K562 (cell line): ENCODE measurements around the gene ANK2. TPM values are rescaled to one million over a fixed set of nuclear protein-coding genes. Genes with fewer than 3 reads are reported as not detected.

Source experiments
- ATAC-seq: fragments of 200-7000 bp; cut with Tn5 transposase; 3 replicates; pipeline ENCODE4 v1.9.1; 2020; ENCODE audit warnings: moderate library complexity
- BruUV-seq: library from RNA; stranded (reverse); fragments of 400-500 nt; replicated peaks from 2 replicates; lab custom pipeline; 2021; lab: Mats Ljungman, UMichigan
- CTCF ChIA-PET: fragments of 300-600 bp; formaldehyde crosslinking; extraction: SDS; loops from one replicate; lab custom pipeline; 2021; ENCODE audit warnings: low intra/inter-chr PET ratio; lab: Yijun Ruan, JAX
- POLR2A ChIA-PET: fragments of 300-600, 350-650 bp; sonication (Branson Sonifier 250); formaldehyde crosslinking; extraction: SDS; loops from one replicate; lab custom pipeline; 2021; ENCODE audit warnings: antibody characterized with exemption, inconsistent platforms; lab: Yijun Ruan, JAX
- DNase-seq, 4 experiments: peaks; one replicate each; pipeline versions ENCODE4 v3.0.0 to v3.0.0-alpha.2; 2011 to 2018; ENCODE audit warnings: low spot score in 3 of 4, mixed read lengths in 3 of 4; ENCODE audit errors: extremely low read depth in 1 of 4
- FAIRE-seq: peaks from 2 replicates; lab custom pipeline; 2011; peaks lifted over from hg19 to GRCh38; lab: Jason Lieb, UNC
- H2AFZ ChIP-seq: 2 replicates; pipeline ENCODE4 v1.6.0; 2011; ENCODE audit warnings: low read depth, low read length, control low read depth, inconsistent platforms
- H3K27ac ChIP-seq: fragments of 200-600 bp; 3 replicates; pipeline ENCODE4 v1.8.0; 2011; ENCODE audit warnings: low read depth, mild to moderate bottlenecking, control low read depth, inconsistent platforms, low read length, moderate library complexity, mixed read lengths; ENCODE audit errors: extremely low read depth
- H3K27me3 ChIP-seq, 2 experiments: fragments of 300-600 bp in 1 of 2; 2 replicates in 1 of 2; 3 replicates in 1 of 2; pipeline versions ENCODE4 v1.6.0 to v1.8.0; 2011; ENCODE audit warnings: inconsistent platforms in 2 of 2, low read length in 2 of 2, mild to moderate bottlenecking in 1 of 2, mixed read lengths in 1 of 2, moderate library complexity in 1 of 2; ENCODE audit not compliant: control insufficient read depth in 2 of 2, insufficient read depth in 2 of 2
- H3K36me3 ChIP-seq: fragments of 300-600 bp; 3 replicates; pipeline ENCODE4 v1.8.0; 2011; ENCODE audit warnings: mild to moderate bottlenecking, low read length, inconsistent platforms; ENCODE audit not compliant: control insufficient read depth, insufficient read depth
- H3K4me1 ChIP-seq, 2 experiments: fragments of 200-600 bp in 1 of 2; replicated peaks in 1 of 2; 2 replicates in 1 of 2; 3 replicates in 1 of 2; pipeline versions ENCODE4 v1.5.1 to v1.8.0; 2011; ENCODE audit warnings: inconsistent platforms in 2 of 2, low read length in 2 of 2, mild to moderate bottlenecking in 1 of 2, mixed read lengths in 1 of 2, moderate library complexity in 1 of 2; ENCODE audit not compliant: control insufficient read depth in 2 of 2, insufficient read depth in 2 of 2
- H3K4me2 ChIP-seq: 2 replicates; pipeline ENCODE4 v1.6.1; 2011; ENCODE audit warnings: low read length, control low read depth, inconsistent platforms, mixed read lengths; ENCODE audit not compliant: insufficient read depth
- H3K4me3 ChIP-seq: fragments of 200-600 bp; sonication (generic), shearing (Covaris generic); 2 replicates; pipeline ENCODE4 v1.5.1; 2016; ENCODE audit warnings: control low read depth, inconsistent platforms
- H3K79me2 ChIP-seq: fragments of 200-600 bp; 3 replicates; pipeline ENCODE4 v1.8.0; 2011; ENCODE audit warnings: low read length, inconsistent platforms; ENCODE audit not compliant: control insufficient read depth, insufficient read depth
- H3K9ac ChIP-seq, 2 experiments: 2 replicates each; pipeline versions ENCODE4 v1.6.0 to v1.6.1; 2011; ENCODE audit warnings: low read depth in 2 of 2, low read length in 2 of 2, control low read depth in 1 of 2, inconsistent platforms in 1 of 2, mild to moderate bottlenecking in 1 of 2, mixed read lengths in 1 of 2; ENCODE audit not compliant: insufficient read depth in 1 of 2
- H3K9me1 ChIP-seq: one replicate; pipeline ENCODE4 v1.6.0; 2011; ENCODE audit warnings: inconsistent platforms, mild to moderate bottlenecking, low read length, moderate library complexity; ENCODE audit not compliant: control insufficient read depth, insufficient read depth
- H3K9me3 ChIP-seq: replicated peaks from 2 replicates; pipeline ENCODE4 v1.5.1; 2011; ENCODE audit warnings: low read depth, low read length, inconsistent platforms; ENCODE audit not compliant: control insufficient read depth, insufficient read depth
- H4K20me1 ChIP-seq: replicated peaks from 2 replicates; pipeline ENCODE4 v1.6.1; 2011; ENCODE audit warnings: low read length, inconsistent platforms, mixed read lengths; ENCODE audit not compliant: control insufficient read depth, insufficient read depth
- FOXK2 ChIP-seq, 2 experiments: fragments of 450-650 bp; IDR thresholded peaks in 1 of 2; conservative IDR thresholded peaks in 1 of 2; 2 replicates each; pipeline ENCODE4 v1.6.1; 2016; ENCODE audit warnings: low read depth in 2 of 2, mild to moderate bottlenecking in 1 of 2
- HLTF ChIP-seq: fragments of 450-650 bp; IDR thresholded peaks from 2 replicates; pipeline ENCODE4 v1.6.1; 2016
- HSF4 ChIP-seq: fragments of 250-450 bp; sonication (Bioruptor Pico); IDR thresholded peaks from 2 replicates; pipeline ENCODE4 v2.1.2; 2022; ENCODE audit warnings: mild to moderate bottlenecking, moderate library complexity, borderline replicate concordance
- NCOA2 ChIP-seq, 2 experiments: fragments of 450-650 bp; IDR thresholded peaks; 2 replicates each; pipeline ENCODE4 v1.6.1; 2018; ENCODE audit warnings: mild to moderate bottlenecking in 2 of 2, moderate library complexity in 1 of 2; ENCODE audit not compliant: partially characterized antibody in 2 of 2
- NFIX ChIP-seq: fragments of 250-450 bp; sonication (Bioruptor Pico); IDR thresholded peaks from 2 replicates; pipeline ENCODE4 v1.4.0; 2020; ENCODE audit warnings: low read depth, mild to moderate bottlenecking, moderate library complexity
- SRSF1 ChIP-seq: fragments of 200-400 bp; formaldehyde crosslinking; IDR thresholded peaks from 2 replicates; pipeline ENCODE4 v1.6.1; 2017; ENCODE audit warnings: mild to moderate bottlenecking, low read depth, low read length, moderate library complexity
- ZFP36 ChIP-seq: fragments of 150-350 bp; IDR thresholded peaks from 2 replicates; pipeline ENCODE4 v1.6.1; 2018; ENCODE audit warnings: low read length, low read depth; ENCODE audit not compliant: partially characterized antibody
- ZNF318 ChIP-seq, 2 experiments: fragments of 450-650 bp; IDR thresholded peaks; 2 replicates each; pipeline ENCODE4 v1.6.1; 2016; ENCODE audit warnings: mild to moderate bottlenecking in 2 of 2, borderline replicate concordance in 1 of 2, low read depth in 1 of 2, moderate library complexity in 1 of 2
- ZNF707 ChIP-seq: fragments of 250-450 bp; sonication (Bioruptor Pico); conservative IDR thresholded peaks from 2 replicates; pipeline ENCODE4 v1.8.0; 2022; ENCODE audit warnings: inconsistent platforms, mild to moderate bottlenecking, moderate library complexity
- ZNF766 ChIP-seq: fragments of 200-800 bp; sonication (Bioruptor generic); conservative IDR thresholded peaks from 2 replicates; pipeline ENCODE4 v1.6.1; 2016; ENCODE audit warnings: missing genetic modification characterization, missing compliant biosample characterization
- ZZZ3 ChIP-seq: fragments of 450-650 bp; IDR thresholded peaks from 2 replicates; pipeline ENCODE4 v1.6.1; 2016; ENCODE audit warnings: antibody characterized with exemption, mild to moderate bottlenecking, moderate library complexity
- WGBS: fragments of 100-300 bp; shearing (Covaris generic); methylation state at CpG from one replicate; pipeline ENCODE4 v1.1.6; 2016; ENCODE audit warnings: low coverage, mixed read lengths; ENCODE audit not compliant: insufficient coverage; ENCODE audit errors: missing lambda C conversion rate; 5-methylcytosine and 5-hydroxymethylcytosine counted together
- in situ Hi-C: fragments of 300-500 bp; cut with MboI; formaldehyde crosslinking; loops from 4 replicates; pipeline ENCODE4 v1.15.0; 2018; ENCODE audit warnings: inconsistent platforms, mixed read lengths
- intact Hi-C: fragments of 100-400 bp; cut with micrococcal nuclease; formaldehyde crosslinking; loops from 2 replicates; pipeline ENCODE4 v1.14.2; 2022
- polyA plus RNA-seq, 8 experiments: library from polyadenylated mRNA; depleted of rRNA in 4 of 8; stranded (reverse) in 5 of 8; unstranded in 3 of 8; fragments of >200 nt; fragmentation: Nextera tagmentation in 2 of 8; fragmentation: Illumina TruSeq in 1 of 8; extraction: Ambion mirVana in 2 of 8; extraction: Trizol in 1 of 8; gene quantifications; 2 replicates each; pipeline versions ENCODE4 v1.2.1 to v1.2.3, GENCODE V29; 2011 to 2014; ENCODE audit warnings: inconsistent platforms in 1 of 8, missing spikeins in 1 of 8
- total RNA-seq, 7 experiments: library from RNA; depleted of rRNA in 6 of 7; stranded (reverse); fragments of >200 nt in 6 of 7; fragmentation: Illumina TruSeq in 2 of 7; extraction: Trizol in 2 of 7; gene quantifications; 2 replicates each; pipeline versions ENCODE4 v1.2.1 to v1.2.3, GENCODE V29; 2011 to 2021; ENCODE audit warnings: low replicate concordance in 1 of 7
- TF ChIP-seq, protein P1 (sequence below): fragments of 450-650 bp; formaldehyde crosslinking; IDR thresholded peaks from 2 replicates; pipeline ENCODE4 v1.4.0; 2022; ENCODE audit warnings: missing genetic modification characterization
- TF ChIP-seq, protein P2 (sequence below): sonication (generic); formaldehyde crosslinking; IDR thresholded peaks from 2 replicates; pipeline ENCODE4 v1.8.0; 2022; ENCODE audit warnings: mild to moderate bottlenecking, missing genetic modification reagents

ANK2 gene
- total and polyA plus RNA-seq, 9 of the 15 experiments (the other 6 are each of a cell fraction or from before 2014, with no cell fraction given): 0.07 to 0.24 TPM; not detected in 7

GRCh38 chr4:113314426-113314825, 265.0 kb downstream of the ANK2 start:
- ChIA-PET POLR2A (no interaction called here), CTCF (no interaction called here)
- FAIRE-seq (no peak), ATAC-seq (no peak), DNase-seq (no peak)
- Histone ChIP-seq H4K20me1 (no peaks in the 10 kb centered on the region), H3K4me3 (no peak overlapping the region), H3K36me3 (no peaks in the 10 kb centered on the region), H3K27me3 (no peaks in the 10 kb centered on the region), H3K4me2 (no peak overlapping the region), H3K79me2 (no peaks in the 10 kb centered on the region), H3K9me3 (no peaks in the 10 kb centered on the region), H3K9ac (no peak overlapping the region), H3K9me1 (no peaks in the 10 kb centered on the region), H3K4me1 (no peaks in the 10 kb centered on the region), H2AFZ (no peak overlapping the region), H3K27ac (no peak overlapping the region)
- in situ Hi-C loops: no loop called here
- TF ChIP-seq HSF4 (CRISPR knock-in tag) (no peak), ZNF318 (IDR thresholded peaks at IDR 0.05; ENCODE audit: borderline replicate concordance in 1 of 2, low read depth in 1 of 2) (no peak), ZNF766 (no peak), NFIX (CRISPR knock-in tag) (no peak), HLTF (no peak), ZNF707 (CRISPR knock-in tag) (no peak), ZZZ3 (no peak), ZFP36 (no peak), FOXK2 (conservative IDR thresholded peaks at IDR 0.05 in 1 of 2, IDR thresholded peaks at IDR 0.05 in 1 of 2; ENCODE audit: low read depth in 2 of 2) (no peak), SRSF1 (no peak), NCOA2 (IDR thresholded peaks at IDR 0.05; ENCODE audit: partially characterized antibody in 2 of 2) (no peak)
- TF ChIP-seq, protein P1, sequence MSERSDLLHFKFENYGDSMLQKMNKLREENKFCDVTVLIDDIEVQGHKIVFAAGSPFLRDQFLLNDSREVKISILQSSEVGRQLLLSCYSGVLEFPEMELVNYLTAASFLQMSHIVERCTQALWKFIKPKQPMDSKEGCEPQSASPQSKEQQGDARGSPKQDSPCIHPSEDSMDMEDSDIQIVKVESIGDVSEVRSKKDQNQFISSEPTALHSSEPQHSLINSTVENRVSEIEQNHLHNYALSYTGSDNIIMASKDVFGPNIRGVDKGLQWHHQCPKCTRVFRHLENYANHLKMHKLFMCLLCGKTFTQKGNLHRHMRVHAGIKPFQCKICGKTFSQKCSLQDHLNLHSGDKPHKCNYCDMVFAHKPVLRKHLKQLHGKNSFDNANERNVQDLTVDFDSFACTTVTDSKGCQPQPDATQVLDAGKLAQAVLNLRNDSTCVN: no peak
- TF ChIP-seq, protein P2, sequence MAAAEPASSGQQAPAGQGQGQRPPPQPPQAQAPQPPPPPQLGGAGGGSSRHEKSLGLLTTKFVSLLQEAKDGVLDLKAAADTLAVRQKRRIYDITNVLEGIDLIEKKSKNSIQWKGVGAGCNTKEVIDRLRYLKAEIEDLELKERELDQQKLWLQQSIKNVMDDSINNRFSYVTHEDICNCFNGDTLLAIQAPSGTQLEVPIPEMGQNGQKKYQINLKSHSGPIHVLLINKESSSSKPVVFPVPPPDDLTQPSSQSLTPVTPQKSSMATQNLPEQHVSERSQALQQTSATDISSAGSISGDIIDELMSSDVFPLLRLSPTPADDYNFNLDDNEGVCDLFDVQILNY: no peak
- BruUV-seq: no TSS peak
- 2% methylated on average over 3 of the region's 3 CpGs for WGBS
- intact Hi-C loops: no loop called here
